ENCODE data around the gene IRF8.

GRCh38 chr16:85905110-85906095 is 6.4 kb downstream of the IRF8 start:
- TF ChIP-seq CTCF (conservative IDR thresholded peaks at IDR 0.05; ENCODE audit: low read depth, low read length) (no peak), EZH2 (IDR thresholded peaks at IDR 0.05; ENCODE audit: borderline replicate concordance, low read depth, low read length, poor library complexity, severe bottlenecking) (no peak)

Measured in A673 (cell line).